GM11168 (cell line): ENCODE measurements around the gene PRCP.

ENCODE experiments used
- in situ Hi-C: fragments of 300-500 bp; cut with MboI; formaldehyde crosslinking; loops from one replicate; pipeline ENCODE4 v1.12.0; 2022; ENCODE audit warnings: low sequenced_read_pairs; ENCODE audit not compliant: unreplicated experiment

The PRCP gene

DNA sequence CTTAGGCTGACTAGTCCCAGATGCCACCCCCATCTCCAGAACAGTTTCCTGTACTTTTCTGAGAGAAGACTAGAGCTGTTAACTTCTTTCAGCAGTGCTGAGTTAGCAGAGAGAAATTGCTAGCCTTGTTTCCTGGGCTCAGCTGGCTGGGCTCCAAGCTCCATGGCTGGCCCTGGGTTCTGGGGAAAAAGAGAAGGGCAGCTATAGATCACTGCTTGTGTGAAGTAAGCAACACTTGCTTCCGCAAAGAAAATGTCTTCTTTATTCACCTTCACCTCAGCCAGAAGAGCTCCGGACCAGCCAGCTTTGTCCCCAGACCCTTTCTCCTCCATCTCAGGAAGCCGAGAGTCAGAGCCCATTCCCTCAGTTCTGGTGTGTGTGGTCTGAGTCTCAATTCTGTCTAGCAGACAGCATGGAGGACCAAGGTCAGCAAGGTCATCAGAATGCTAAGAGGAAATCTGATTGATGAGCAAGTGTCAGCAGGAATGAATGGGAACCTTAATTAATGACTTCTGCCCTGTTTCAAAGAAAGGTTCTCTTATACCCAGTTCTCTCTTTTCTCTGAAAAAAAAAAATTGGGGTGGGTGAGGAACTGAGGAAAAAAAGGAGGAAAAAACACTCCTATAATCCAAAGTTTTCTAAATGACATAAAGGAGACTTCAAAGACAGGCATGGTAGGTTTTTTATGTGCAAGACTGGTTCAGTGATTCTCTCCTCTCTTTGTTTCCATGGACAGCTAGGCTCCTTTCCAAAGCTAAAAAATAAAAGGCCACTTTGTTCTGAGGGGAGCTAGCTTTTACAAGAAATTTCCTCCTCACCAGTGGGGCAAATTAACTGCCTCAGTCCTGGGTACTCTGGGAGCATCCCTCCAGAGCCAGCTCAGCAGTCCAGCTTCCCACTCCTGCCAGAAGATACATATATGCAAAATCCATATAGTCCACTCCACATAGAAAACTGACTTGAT is 103.0 kb downstream of the PRCP start:
- in situ Hi-C loops: no loop called here

DNA sequence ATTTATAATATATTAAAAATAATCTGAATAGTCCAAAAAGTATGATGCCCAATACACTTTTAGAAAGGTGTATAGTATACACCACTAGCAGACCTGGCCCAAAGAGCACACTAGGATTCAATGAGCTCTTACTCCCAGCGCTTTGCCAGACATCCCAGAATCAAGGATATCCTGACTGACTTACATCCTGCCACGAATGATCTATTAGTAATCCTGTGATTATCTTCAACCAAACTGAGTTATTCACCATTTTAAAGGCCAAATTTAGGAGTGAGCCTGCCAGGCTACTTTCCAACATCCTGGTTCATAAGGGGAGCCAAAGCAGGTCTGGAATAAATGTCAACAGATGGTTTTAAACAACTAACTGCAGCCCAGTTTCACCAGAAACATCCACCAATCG is 105.7 kb downstream of the PRCP start:
- in situ Hi-C loops: no loop called here

DNA sequence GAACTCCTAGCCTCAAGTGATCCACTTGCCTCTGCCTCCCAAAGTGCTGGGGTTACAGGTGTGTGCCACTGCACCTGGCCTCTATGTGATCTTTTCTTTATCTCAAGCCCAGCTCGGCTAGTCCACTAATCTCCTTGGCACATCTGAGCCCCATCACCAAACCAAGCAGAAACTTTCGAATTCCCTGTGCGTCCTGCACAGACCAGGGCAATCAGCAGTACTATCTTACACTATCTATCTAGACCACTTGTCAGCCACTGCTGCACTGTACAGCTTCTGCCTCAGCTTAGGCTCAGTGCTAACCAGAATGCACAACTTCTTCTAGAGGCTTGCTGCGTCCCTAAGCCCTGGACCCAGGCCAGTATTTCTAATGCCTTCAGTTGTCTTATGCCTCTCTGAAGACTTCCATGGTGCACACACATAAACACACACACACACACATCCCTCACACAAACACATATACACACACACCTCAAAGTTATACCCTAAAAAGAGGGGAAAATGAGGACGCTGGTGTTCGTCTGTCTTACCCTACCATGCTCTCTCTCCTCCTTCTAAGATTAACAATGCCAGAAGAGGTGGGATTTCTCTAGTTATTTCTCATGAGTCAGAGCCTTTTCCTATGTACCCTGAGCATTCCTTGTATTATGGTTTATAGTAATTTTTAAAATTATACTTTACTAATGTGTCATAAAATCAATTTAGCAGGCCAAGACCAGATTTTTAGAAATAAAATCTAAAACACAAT is 107.2 kb downstream of the PRCP start:
- in situ Hi-C loops: no loop called here

DNA sequence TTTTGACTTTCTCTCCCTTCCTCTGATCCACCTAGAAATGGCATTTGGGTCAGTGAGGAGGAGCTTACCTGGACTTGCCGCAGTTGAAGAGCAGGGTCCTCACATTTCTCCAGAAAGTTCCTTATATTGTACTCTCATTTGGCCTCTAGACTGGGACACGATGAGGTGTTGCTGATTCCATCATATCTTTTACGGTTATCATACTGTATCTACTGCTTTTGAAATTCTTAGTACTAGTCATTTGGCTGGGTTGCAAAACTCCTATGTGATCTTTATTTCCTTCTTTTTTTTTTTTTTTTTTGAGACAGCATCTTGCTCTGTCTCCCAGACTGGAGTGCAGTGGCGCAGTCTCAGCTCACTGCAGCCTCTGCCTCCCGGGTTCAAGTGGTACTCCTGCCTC is 107.9 kb downstream of the PRCP start:
- in situ Hi-C loops: no loop called here

DNA sequence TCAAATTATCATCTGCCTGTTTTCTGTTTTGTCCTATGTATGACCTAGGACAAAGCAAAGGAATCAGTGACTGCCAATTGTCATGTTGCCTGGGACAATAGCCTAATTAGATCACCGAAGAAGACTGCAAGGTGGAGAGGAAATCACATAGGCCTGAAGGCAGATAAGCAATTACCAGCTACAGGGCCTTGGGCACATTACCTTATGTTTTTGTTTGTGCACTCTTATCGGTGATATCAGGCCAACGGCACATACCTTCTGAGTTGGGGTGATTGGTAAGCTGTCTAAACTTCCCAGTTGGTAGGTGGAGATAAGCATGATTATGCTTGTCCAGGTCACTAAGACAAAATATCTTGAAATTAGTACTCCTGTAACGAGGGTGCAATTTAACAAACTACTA is 108.5 kb downstream of the PRCP start:
- in situ Hi-C loops: no loop called here

DNA sequence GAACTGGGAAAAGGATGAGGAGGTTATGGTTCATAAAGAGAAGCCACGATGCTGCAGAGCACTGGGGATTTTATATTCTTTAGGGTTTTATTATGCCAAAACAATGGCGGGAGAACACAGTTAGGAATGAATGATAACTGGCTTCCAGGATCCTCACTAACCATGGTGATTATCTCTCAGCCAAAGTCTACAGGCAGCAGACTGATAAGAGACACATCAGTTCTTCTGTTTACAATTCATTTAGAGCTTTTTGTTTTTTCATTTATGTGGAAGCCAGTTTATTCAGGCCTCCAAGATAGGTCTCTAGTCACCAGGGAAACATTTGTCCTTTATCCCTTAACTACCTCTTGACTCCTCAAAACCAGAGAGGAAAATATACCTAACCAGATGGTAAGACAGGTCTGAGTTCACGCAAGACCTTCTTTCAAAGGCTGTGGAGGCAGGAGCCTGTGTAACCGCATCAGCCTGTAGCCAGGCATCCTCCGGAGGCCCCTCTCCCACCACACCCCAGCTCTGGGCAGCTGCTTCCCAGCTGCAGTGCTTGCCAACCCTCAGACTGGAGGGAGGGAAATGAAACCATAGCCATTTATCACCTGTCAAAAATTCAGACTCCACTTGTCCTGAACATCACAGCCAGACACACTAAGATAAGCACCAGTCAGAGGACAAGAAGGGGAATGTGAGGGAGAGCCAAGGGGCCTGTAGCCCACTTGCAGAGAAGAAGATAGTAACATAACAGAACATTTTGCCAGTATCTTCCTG is 109.3 kb downstream of the PRCP start:
- in situ Hi-C loops: no loop called here

DNA sequence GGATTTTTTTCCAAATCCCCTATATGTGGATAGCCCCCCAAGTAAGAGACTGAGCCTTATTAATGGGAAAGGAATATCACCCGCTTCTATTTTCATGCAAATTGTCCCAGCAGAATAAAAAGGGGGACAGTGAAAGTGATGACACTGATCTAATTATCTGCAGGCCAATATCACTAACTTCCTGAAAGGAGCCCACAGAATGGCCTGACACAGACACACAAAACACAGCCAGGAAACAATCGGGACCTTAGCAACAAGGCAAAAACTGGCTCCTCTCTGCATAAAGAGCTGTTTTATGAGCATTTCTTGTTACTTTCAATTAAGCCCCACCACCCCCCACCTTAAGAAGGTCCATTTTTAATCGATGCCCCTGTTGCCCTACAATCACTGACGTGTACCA is 112.2 kb downstream of the PRCP start:
- in situ Hi-C loops: no loop called here

DNA sequence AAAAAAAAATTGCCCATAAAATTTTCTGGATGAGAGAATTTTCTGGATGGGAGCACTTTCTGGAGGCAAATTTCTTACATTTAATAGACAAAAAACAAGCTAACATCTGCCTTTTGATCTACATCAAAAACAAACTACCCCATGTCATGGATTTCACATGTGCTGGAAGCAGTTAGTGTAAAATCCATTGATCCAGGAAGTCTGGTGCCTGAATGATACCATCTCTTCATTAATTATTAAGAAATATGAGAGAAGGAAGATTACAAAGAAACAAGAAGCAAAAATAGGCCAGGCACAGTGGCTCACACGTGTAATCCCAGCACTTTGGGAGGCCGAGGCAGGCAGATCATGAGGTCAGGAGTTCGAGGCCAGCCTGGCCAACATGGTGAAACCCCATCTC is 113.4 kb downstream of the PRCP start:
- in situ Hi-C loops: no loop called here

DNA sequence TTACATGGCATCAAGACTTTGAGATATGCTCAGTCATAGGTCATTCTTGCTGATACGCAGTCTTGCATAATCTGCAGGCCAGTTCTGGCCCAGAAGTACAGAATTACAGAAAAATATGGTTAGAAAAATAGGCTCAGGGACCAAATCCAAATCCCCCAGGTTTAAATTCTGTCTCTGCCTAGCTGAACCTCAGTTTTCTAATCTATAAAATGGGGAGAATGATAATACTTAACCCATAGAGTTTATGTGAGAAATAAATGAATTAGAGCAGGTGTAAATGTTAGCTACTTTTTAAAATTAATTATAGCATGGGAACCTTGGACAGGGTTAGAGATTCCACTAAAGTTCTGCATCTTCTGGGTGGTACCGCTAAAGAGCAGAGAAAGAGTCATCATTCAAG is 114.2 kb downstream of the PRCP start:
- in situ Hi-C loops: no loop called here

DNA sequence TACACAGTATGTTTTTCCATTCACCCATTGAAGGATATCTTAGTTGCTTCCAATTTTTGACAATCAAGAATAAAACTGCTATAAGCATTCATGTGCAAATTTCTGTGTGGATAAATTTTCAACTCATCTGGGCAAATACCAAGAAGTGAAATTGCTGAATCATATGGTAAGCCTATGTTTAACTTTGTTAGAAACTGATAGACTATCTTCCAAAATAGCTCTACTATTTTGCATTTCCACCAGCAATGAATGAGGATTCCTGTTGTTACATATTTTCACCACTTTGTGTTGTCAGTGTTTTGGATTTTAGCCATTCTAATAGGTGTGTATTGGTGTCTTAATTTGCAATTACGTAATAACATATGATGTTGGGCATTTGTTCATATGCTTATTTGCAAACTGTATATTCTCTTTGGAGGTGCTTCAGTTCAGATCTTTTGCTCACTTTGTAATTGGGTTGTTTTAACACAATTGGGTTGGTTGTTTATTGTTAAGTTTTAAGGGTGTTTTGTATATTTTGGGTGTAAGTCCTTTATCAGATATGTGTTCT is 117.3 kb downstream of the PRCP start:
- in situ Hi-C loops: no loop called here

DNA sequence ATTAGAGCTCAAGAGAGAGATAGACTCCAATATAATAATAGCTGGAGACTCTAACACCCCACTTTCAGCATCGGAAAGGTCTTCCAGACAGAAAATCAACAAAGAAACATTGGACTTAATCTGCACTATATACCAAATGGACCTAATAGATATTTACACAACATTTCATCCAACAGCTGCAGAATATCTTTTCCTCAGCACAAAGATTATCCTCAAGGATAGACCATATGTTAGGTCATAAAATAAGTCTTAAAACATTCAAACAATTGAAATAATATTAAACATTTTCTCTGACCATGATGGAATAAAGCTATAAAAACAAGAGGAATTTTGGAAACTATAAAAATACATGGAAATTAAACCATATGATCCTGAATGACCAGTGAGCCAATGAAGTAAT is 121.5 kb downstream of the PRCP start:
- in situ Hi-C loops: no loop called here

DNA sequence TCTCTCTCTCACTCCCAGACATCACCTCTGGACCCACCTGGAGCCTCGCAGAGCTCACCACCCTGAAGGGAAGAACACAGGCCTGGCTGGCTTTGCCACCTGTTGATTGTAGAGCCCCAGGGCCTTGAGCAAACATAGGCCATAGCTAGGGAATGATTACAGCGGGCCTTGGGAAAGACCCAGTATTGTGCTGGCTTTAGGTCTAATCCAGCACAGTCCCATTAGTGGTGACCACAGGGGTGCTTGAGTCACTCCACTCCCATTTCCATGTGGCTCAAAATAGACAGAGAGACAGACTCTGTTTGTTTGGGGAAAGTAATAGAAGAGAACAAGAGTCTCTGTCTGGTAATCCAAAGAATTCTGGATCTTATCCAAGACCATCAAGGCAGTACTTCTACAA is 123.9 kb downstream of the PRCP start:
- in situ Hi-C loops: no loop called here

DNA sequence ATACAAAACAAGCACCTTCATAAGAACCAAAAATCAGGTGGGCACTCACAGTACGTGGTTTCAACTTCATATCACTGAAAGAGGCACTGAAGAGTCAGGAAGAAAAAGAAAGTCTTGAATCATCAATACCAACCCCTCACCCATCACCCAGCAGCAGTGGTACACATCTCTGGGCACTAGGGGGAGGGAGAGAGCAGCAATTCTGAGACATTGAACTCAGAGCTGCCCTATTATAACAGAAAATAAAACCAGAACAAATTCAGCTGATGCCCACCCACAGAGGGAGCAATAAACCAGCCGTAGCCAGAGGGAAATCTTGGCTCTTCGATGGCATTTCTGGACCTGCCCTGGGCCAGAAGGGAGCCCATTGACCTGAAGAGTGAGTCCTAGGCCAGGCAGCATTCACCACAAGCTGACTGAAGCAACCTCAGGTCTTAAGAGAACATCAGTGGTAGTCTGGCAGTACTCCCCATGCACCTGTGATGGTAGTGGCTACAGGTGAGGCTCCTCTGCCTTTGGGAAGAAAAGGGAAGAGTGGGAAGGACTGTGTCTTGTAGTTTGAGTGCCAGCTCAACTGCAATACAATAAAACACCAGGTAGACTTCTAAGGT is 124.4 kb downstream of the PRCP start:
- in situ Hi-C loops: no loop called here

DNA sequence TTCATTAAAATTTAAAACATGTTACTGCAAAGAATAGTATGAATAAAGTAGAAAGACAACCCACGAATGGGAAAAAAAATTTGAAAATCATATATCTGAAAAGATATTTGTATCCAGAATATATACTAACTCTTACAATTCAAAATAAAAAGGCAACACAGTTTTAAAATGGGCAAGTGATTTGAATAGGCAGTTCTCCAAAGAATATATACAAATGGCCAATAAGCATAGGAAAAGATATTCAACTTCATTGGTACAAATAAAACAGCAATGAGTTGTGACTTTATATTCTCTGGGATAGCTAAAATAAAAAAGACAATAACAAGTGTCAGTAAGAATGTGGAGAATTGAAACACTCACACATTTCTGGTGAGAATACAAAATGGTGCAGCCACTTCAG is 125.0 kb downstream of the PRCP start:
- in situ Hi-C loops: no loop called here
